Karpas-422 (cell line): ENCODE measurements around the gene FAM186B. TPM values are rescaled to one million over a fixed set of nuclear protein-coding genes. Genes with fewer than 3 reads are reported as not detected.

Experiments
- DNase-seq: peaks from one replicate; pipeline ENCODE4 v3.0.0-alpha.2; 2015
- H2AFZ ChIP-seq: fragments of 200-600 bp; sonication (generic); 2 replicates; pipeline ENCODE4 v1.6.1; 2014; ENCODE audit warnings: antibody characterized with exemption, low read length, mixed read lengths
- H3K27ac ChIP-seq: fragments of 200-600 bp; sonication (generic); 2 replicates; pipeline ENCODE4 v1.5.1; 2014; ENCODE audit warnings: mild to moderate bottlenecking, low read length, moderate library complexity
- H3K27me3 ChIP-seq: fragments of 200-600 bp; sonication (generic); 2 replicates; pipeline ENCODE4 v1.6.1; 2014; ENCODE audit warnings: low read length, mixed read lengths
- H3K36me3 ChIP-seq: fragments of 200-600 bp; sonication (generic); 2 replicates; pipeline ENCODE4 v1.6.1; 2014; ENCODE audit warnings: low read length, mixed read lengths; ENCODE audit not compliant: insufficient read depth
- H3K4me1 ChIP-seq: fragments of 200-600 bp; sonication (generic); 2 replicates; pipeline ENCODE4 v1.6.1; 2014; ENCODE audit warnings: mild to moderate bottlenecking, low read length, mixed read lengths
- H3K4me2 ChIP-seq: fragments of 200-600 bp; sonication (generic); 2 replicates; pipeline ENCODE4 v1.6.1; 2014; ENCODE audit warnings: low read length, low read depth, mild to moderate bottlenecking; ENCODE audit not compliant: poor library complexity, severe bottlenecking
- H3K4me3 ChIP-seq: fragments of 200-600 bp; sonication (generic); 2 replicates; pipeline ENCODE4 v1.5.1; 2014; ENCODE audit warnings: mild to moderate bottlenecking, antibody characterized with exemption, low read length, mixed read lengths
- H3K79me2 ChIP-seq: fragments of 200-600 bp; sonication (generic); 2 replicates; pipeline ENCODE4 v1.6.1; 2014; ENCODE audit warnings: mild to moderate bottlenecking, low read length, mixed read lengths
- H3K9ac ChIP-seq: fragments of 200-600 bp; sonication (generic); 2 replicates; pipeline ENCODE4 v1.6.0; 2014; ENCODE audit warnings: low read length
- H3K9me2 ChIP-seq: fragments of 200-600 bp; sonication (generic), shearing (Covaris generic); replicated peaks from 2 replicates; pipeline ENCODE4 v1.6.0; 2014; ENCODE audit warnings: mild to moderate bottlenecking, low read length, moderate library complexity; ENCODE audit not compliant: insufficient read depth
- H3K9me3 ChIP-seq: fragments of 300-700, 200-600 bp; sonication (generic); 2 replicates; pipeline ENCODE4 v1.6.1; 2014; ENCODE audit warnings: low read length, mixed read lengths
- H4K20me1 ChIP-seq: fragments of 200-600 bp; sonication (generic); 2 replicates; pipeline ENCODE4 v1.6.1; 2014; ENCODE audit warnings: mild to moderate bottlenecking, antibody characterized with exemption, low read length, low read depth; ENCODE audit not compliant: insufficient read depth
- total RNA-seq: library from RNA; depleted of rRNA; stranded (reverse); fragments of >200 nt; shearing (Covaris generic); gene quantifications from 2 replicates; pipeline ENCODE4 v1.2.3, GENCODE V29; 2014; ENCODE audit warnings: low replicate concordance

The FAM186B gene
- total RNA-seq, 1 experiment from 2014 or later = not detected

- no peaks in the 10 kb centered on the region for H3K9me3 ChIP-seq
- H4K20me1 ChIP-seq = no peaks in the 10 kb centered on the region
- H3K9me2 ChIP-seq = no peaks in the 10 kb centered on the region
- H3K27me3 ChIP-seq = no peaks in the 10 kb centered on the region
- H3K9ac ChIP-seq = no peak overlapping the region
- no peak overlapping the region for H3K4me3 ChIP-seq
- H3K27ac ChIP-seq = no peak overlapping the region
- peaks cover 6% of the 10 kb centered on the region; the same call in 1 of the 2 replicates for H3K36me3 ChIP-seq
- H3K4me1 ChIP-seq = peaks cover 6% of the 10 kb centered on the region; the same call in 1 of the 2 replicates
- H3K4me2 ChIP-seq = no peak overlapping the region
- no peak for DNase-seq
- H3K79me2 ChIP-seq = peaks cover 18% of the 10 kb centered on the region
- H2AFZ ChIP-seq = no peak overlapping the region
These were observed 26.8 kb downstream of the FAM186B start for GRCh38 chr12:49578471-49579112.

- H3K9ac ChIP-seq = no peak overlapping the region
- H3K9me3 ChIP-seq = no peaks in the 10 kb centered on the region
- H3K27me3 ChIP-seq = no peaks in the 10 kb centered on the region
- no peak overlapping the region for H3K4me3 ChIP-seq
- peaks cover 13% of the 10 kb centered on the region; the same call in 1 of the 2 replicates for H3K36me3 ChIP-seq
- no peak overlapping the region for H2AFZ ChIP-seq
- H3K79me2 ChIP-seq = peaks cover 27% of the 10 kb centered on the region
- no peaks in the 10 kb centered on the region for H3K9me2 ChIP-seq
- H3K27ac ChIP-seq = no peak overlapping the region
- H3K4me1 ChIP-seq = peaks cover 6% of the 10 kb centered on the region; the same call in 1 of the 2 replicates
- no peak overlapping the region for H3K4me2 ChIP-seq
- DNase-seq = no peak
- H4K20me1 ChIP-seq = no peaks in the 10 kb centered on the region
These were observed 27.7 kb downstream of the FAM186B start for GRCh38 chr12:49577589-49578315.

GRCh38 chr12:49568442-49569162 lies 36.8 kb downstream of the FAM186B start:
- peak overlapping the region; percentile 85 for H3K4me3 ChIP-seq
- no peaks in the 10 kb centered on the region for H3K9me2 ChIP-seq
- H3K4me2 ChIP-seq = peak overlapping the region; percentile 93

GRCh38 chr12:49567611-49568441 lies 37.6 kb downstream of the FAM186B start, which contains the start of gene MCRS1:
Gene MCRS1 (minus strand): TSS chr12:49568142. CDS start chr12:49566731, 1,411 bp downstream.
- H3K9me3 ChIP-seq = no peaks in the 10 kb centered on the region
- H3K9me2 ChIP-seq = no peaks in the 10 kb centered on the region
- no peaks in the 10 kb centered on the region for H3K27me3 ChIP-seq
- peak within 1 kb of the TSS; percentile 87 for H2AFZ ChIP-seq
- H3K4me2 ChIP-seq = peak within 1 kb of the TSS; percentile 93
- H3K4me1 ChIP-seq = peaks cover 26% of the 10 kb centered on the region
- peak within 1 kb of the TSS; percentile 85 for H3K4me3 ChIP-seq
- H3K36me3 ChIP-seq = peaks cover 4% of the 10 kb centered on the region; the same call in 1 of the 2 replicates
- peak within 1 kb of the TSS; percentile 91 for H3K9ac ChIP-seq
- DNase-seq = peak; percentile 97
- no peaks in the 10 kb centered on the region for H4K20me1 ChIP-seq
- H3K79me2 ChIP-seq = peaks cover 69% of the 10 kb centered on the region
- peak within 1 kb of the TSS; percentile 57; the same call in 1 of the 2 replicates for H3K27ac ChIP-seq

More at GRCh38 chr12:49568442-49569162, 36.8 kb downstream of the FAM186B start:
- peaks cover 26% of the 10 kb centered on the region for H3K4me1 ChIP-seq
- H3K27ac ChIP-seq = no peak overlapping the region
- H3K27me3 ChIP-seq = no peaks in the 10 kb centered on the region
- H3K9ac ChIP-seq = peak overlapping the region; percentile 91
- H3K9me3 ChIP-seq = no peaks in the 10 kb centered on the region
- peaks cover 77% of the 10 kb centered on the region for H3K79me2 ChIP-seq
- no peaks in the 10 kb centered on the region for H4K20me1 ChIP-seq
- peak overlapping the region; percentile 87 for H2AFZ ChIP-seq
- peak; percentile 70 for DNase-seq
- H3K36me3 ChIP-seq = peaks cover 12% of the 10 kb centered on the region; the same call in 1 of the 2 replicates

GRCh38 chr12:49567302-49567610 lies 38.2 kb downstream of the FAM186B start:
- Histone ChIP-seq H3K27me3 (no peaks in the 10 kb centered on the region), H3K36me3 (peaks cover 9% of the 10 kb centered on the region; the same call in 1 of the 2 replicates), H3K4me1 (peaks cover 26% of the 10 kb centered on the region), H3K9ac (peak overlapping the region; percentile 91), H3K27ac (peak overlapping the region; percentile 21; the same call in 1 of the 2 replicates), H3K4me2 (peak overlapping the region; percentile 93), H4K20me1 (no peaks in the 10 kb centered on the region), H2AFZ (peak overlapping the region; percentile 44; the same call in 1 of the 2 replicates), H3K9me2 (no peaks in the 10 kb centered on the region), H3K9me3 (no peaks in the 10 kb centered on the region), H3K79me2 (peaks cover 64% of the 10 kb centered on the region), H3K4me3 (peak overlapping the region; percentile 85)
- DNase-seq = peak; percentile 56

- peak overlapping the region; percentile 85 for H3K4me3 ChIP-seq
- peaks cover 26% of the 10 kb centered on the region for H3K4me1 ChIP-seq
- no peak for DNase-seq
- H3K9me2 ChIP-seq = no peaks in the 10 kb centered on the region
- no peak overlapping the region for H2AFZ ChIP-seq
- peaks cover 9% of the 10 kb centered on the region; the same call in 1 of the 2 replicates for H3K36me3 ChIP-seq
- peak overlapping the region; percentile 91 for H3K9ac ChIP-seq
- no peaks in the 10 kb centered on the region for H4K20me1 ChIP-seq
- no peak overlapping the region for H3K27ac ChIP-seq
- H3K4me2 ChIP-seq = peak overlapping the region; percentile 93
- peaks cover 55% of the 10 kb centered on the region for H3K79me2 ChIP-seq
- no peaks in the 10 kb centered on the region for H3K27me3 ChIP-seq
- H3K9me3 ChIP-seq = no peaks in the 10 kb centered on the region
These were observed 39.1 kb downstream of the FAM186B start for GRCh38 chr12:49566361-49566760.

- H4K20me1 ChIP-seq = no peaks in the 10 kb centered on the region
- H3K27ac ChIP-seq = no peak overlapping the region
- peaks cover 22% of the 10 kb centered on the region for H3K4me1 ChIP-seq
- no peaks in the 10 kb centered on the region for H3K27me3 ChIP-seq
- peaks cover 12% of the 10 kb centered on the region; the same call in 1 of the 2 replicates for H3K36me3 ChIP-seq
- H3K9me3 ChIP-seq = no peaks in the 10 kb centered on the region
- H2AFZ ChIP-seq = no peak overlapping the region
- H3K79me2 ChIP-seq = peaks cover 48% of the 10 kb centered on the region
- DNase-seq = no peak
- no peak overlapping the region for H3K4me3 ChIP-seq
- no peak overlapping the region for H3K9ac ChIP-seq
- no peaks in the 10 kb centered on the region for H3K9me2 ChIP-seq
- no peak overlapping the region for H3K4me2 ChIP-seq
These were observed 39.8 kb downstream of the FAM186B start for GRCh38 chr12:49565406-49566265.
